GM23338 (cell line): ENCODE measurements around the gene REPIN1. TPM values are rescaled to one million over a fixed set of nuclear protein-coding genes. Genes with fewer than 3 reads are reported as not detected.

ENCODE experiments used
- EZH2 ChIP-seq: fragments of 200-600 bp; sonication (generic); IDR thresholded peaks from one replicate; pipeline ENCODE4 v1.8.0; 2017; ENCODE audit warnings: antibody characterized with exemption, mild to moderate bottlenecking, low read depth; ENCODE audit not compliant: unreplicated experiment
- EZH2phosphoT487 ChIP-seq: fragments of 200-600 bp; sonication (generic); IDR thresholded peaks from one replicate; pipeline ENCODE4 v1.8.1; 2018; ENCODE audit warnings: antibody characterized with exemption; ENCODE audit not compliant: unreplicated experiment
- JUNB ChIP-seq: IDR thresholded peaks from one replicate; pipeline ENCODE4 v1.6.1; 2016; ENCODE audit warnings: antibody characterized with exemption; ENCODE audit not compliant: unreplicated experiment
- NANOG ChIP-seq: IDR thresholded peaks from 2 replicates; pipeline ENCODE4 v1.6.1; 2016; ENCODE audit warnings: antibody characterized with exemption, borderline replicate concordance
- POLR2AphosphoS5 ChIP-seq: IDR thresholded peaks from 2 replicates; pipeline ENCODE4 v1.6.1; 2016; ENCODE audit warnings: antibody characterized with exemption, low read depth
- ZNF331 ChIP-seq: fragments of 250-450 bp; sonication (Bioruptor Pico); IDR thresholded peaks from 2 replicates; pipeline ENCODE4 v1.5.0; 2020; ENCODE audit warnings: low read depth, mild to moderate bottlenecking, moderate library complexity
- polyA plus RNA-seq: library from polyadenylated mRNA; unstranded; fragments of >200 nt; fragmentation: Nextera tagmentation; extraction: Ambion mirVana; gene quantifications from 2 replicates; pipeline ENCODE4 v1.2.1, GENCODE V29; 2016
- total RNA-seq: library from RNA; depleted of rRNA; stranded (reverse); fragments of >200 nt; shearing (Covaris generic); gene quantifications from 2 replicates; pipeline ENCODE4 v1.2.3, GENCODE V29; 2014
- TF ChIP-seq, protein P1 (sequence below), 2 experiments: fragments of 200-600 bp in 1 of 2; sonication (generic) in 1 of 2; conservative IDR thresholded peaks; 2 replicates each; pipeline versions ENCODE4 v1.5.1 to v1.6.1; 2016 to 2017; ENCODE audit warnings: antibody characterized with exemption in 2 of 2, low read depth in 2 of 2, mild to moderate bottlenecking in 2 of 2, moderate library complexity in 1 of 2
- TF ChIP-seq, protein P2 (sequence below): fragments of 250-450 bp; sonication (Bioruptor Pico); IDR thresholded peaks from 2 replicates; pipeline ENCODE4 v1.5.0; 2020; ENCODE audit warnings: mild to moderate bottlenecking, moderate library complexity

Gene REPIN1
- total and polyA plus RNA-seq, 2 experiments from 2014 or later = 29.8 to 156 TPM

DNA sequence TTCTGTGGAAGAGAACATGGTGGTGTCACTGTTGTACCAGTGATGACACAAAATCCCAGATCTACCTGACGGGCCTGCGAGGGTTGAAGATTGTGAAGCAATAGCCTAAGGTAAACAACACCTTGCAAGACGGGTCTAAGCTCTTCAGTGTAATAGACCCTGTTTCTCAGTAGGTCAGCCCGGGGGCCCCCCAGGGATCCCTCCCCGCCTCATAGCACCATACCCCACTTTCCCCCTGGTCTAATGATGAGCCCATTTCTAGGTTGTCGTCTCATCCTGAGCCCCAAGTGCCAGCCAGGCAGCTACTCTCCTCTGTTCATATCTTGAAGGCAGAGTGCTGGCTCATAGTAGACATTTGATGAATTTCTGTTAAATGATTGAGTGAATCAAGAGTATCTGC is 42.7 kb upstream of the REPIN1 start (continued):
- TF ChIP-seq, protein P1, sequence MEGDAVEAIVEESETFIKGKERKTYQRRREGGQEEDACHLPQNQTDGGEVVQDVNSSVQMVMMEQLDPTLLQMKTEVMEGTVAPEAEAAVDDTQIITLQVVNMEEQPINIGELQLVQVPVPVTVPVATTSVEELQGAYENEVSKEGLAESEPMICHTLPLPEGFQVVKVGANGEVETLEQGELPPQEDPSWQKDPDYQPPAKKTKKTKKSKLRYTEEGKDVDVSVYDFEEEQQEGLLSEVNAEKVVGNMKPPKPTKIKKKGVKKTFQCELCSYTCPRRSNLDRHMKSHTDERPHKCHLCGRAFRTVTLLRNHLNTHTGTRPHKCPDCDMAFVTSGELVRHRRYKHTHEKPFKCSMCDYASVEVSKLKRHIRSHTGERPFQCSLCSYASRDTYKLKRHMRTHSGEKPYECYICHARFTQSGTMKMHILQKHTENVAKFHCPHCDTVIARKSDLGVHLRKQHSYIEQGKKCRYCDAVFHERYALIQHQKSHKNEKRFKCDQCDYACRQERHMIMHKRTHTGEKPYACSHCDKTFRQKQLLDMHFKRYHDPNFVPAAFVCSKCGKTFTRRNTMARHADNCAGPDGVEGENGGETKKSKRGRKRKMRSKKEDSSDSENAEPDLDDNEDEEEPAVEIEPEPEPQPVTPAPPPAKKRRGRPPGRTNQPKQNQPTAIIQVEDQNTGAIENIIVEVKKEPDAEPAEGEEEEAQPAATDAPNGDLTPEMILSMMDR (conservative IDR thresholded peaks at IDR 0.05; ENCODE audit: low read depth in 2 of 2) = no peak
- TF ChIP-seq, protein P2, sequence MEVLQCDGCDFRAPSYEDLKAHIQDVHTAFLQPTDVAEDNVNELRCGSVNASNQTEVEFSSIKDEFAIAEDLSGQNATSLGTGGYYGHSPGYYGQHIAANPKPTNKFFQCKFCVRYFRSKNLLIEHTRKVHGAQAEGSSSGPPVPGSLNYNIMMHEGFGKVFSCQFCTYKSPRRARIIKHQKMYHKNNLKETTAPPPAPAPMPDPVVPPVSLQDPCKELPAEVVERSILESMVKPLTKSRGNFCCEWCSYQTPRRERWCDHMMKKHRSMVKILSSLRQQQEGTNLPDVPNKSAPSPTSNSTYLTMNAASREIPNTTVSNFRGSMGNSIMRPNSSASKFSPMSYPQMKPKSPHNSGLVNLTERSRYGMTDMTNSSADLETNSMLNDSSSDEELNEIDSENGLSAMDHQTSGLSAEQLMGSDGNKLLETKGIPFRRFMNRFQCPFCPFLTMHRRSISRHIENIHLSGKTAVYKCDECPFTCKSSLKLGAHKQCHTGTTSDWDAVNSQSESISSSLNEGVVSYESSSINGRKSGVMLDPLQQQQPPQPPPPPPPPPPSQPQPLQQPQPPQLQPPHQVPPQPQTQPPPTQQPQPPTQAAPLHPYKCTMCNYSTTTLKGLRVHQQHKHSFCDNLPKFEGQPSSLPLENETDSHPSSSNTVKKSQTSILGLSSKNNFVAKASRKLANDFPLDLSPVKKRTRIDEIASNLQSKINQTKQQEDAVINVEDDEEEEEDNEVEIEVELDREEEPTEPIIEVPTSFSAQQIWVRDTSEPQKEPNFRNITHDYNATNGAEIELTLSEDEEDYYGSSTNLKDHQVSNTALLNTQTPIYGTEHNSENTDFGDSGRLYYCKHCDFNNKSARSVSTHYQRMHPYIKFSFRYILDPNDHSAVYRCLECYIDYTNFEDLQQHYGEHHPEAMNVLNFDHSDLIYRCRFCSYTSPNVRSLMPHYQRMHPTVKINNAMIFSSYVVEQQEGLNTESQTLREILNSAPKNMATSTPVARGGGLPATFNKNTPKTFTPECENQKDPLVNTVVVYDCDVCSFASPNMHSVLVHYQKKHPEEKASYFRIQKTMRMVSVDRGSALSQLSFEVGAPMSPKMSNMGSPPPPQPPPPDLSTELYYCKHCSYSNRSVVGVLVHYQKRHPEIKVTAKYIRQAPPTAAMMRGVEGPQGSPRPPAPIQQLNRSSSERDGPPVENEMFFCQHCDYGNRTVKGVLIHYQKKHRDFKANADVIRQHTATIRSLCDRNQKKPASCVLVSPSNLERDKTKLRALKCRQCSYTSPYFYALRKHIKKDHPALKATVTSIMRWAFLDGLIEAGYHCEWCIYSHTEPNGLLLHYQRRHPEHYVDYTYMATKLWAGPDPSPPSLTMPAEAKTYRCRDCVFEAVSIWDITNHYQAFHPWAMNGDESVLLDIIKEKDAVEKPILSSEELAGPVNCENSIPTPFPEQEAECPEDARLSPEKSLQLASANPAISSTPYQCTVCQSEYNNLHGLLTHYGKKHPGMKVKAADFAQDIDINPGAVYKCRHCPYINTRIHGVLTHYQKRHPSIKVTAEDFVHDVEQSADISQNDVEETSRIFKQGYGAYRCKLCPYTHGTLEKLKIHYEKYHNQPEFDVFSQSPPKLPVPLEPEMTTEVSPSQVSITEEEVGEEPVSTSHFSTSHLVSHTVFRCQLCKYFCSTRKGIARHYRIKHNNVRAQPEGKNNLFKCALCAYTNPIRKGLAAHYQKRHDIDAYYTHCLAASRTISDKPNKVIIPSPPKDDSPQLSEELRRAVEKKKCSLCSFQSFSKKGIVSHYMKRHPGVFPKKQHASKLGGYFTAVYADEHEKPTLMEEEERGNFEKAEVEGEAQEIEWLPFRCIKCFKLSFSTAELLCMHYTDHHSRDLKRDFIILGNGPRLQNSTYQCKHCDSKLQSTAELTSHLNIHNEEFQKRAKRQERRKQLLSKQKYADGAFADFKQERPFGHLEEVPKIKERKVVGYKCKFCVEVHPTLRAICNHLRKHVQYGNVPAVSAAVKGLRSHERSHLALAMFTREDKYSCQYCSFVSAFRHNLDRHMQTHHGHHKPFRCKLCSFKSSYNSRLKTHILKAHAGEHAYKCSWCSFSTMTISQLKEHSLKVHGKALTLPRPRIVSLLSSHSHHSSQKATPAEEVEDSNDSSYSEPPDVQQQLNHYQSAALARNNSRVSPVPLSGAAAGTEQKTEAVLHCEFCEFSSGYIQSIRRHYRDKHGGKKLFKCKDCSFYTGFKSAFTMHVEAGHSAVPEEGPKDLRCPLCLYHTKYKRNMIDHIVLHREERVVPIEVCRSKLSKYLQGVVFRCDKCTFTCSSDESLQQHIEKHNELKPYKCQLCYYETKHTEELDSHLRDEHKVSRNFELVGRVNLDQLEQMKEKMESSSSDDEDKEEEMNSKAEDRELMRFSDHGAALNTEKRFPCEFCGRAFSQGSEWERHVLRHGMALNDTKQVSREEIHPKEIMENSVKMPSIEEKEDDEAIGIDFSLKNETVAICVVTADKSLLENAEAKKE (CRISPR knock-in tag) = no peak
- no peak for TF ChIP-seq ZNF331 (CRISPR knock-in tag)
- no peak for TF ChIP-seq EZH2phosphoT487
- TF ChIP-seq NANOG = no peak
- no peak for TF ChIP-seq EZH2
- TF ChIP-seq JUNB = no peak
- TF ChIP-seq POLR2AphosphoS5 = no peak
